Measurements from ENCODE around the gene CELSR3.

CELSR3 gene

GRCh38 chr3:48596157-48596556 is 66.5 kb downstream of the CELSR3 start:
- TF ChIP-seq, protein P1, sequence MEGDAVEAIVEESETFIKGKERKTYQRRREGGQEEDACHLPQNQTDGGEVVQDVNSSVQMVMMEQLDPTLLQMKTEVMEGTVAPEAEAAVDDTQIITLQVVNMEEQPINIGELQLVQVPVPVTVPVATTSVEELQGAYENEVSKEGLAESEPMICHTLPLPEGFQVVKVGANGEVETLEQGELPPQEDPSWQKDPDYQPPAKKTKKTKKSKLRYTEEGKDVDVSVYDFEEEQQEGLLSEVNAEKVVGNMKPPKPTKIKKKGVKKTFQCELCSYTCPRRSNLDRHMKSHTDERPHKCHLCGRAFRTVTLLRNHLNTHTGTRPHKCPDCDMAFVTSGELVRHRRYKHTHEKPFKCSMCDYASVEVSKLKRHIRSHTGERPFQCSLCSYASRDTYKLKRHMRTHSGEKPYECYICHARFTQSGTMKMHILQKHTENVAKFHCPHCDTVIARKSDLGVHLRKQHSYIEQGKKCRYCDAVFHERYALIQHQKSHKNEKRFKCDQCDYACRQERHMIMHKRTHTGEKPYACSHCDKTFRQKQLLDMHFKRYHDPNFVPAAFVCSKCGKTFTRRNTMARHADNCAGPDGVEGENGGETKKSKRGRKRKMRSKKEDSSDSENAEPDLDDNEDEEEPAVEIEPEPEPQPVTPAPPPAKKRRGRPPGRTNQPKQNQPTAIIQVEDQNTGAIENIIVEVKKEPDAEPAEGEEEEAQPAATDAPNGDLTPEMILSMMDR (conservative IDR thresholded peaks at IDR 0.05) = no peak
- H3K27ac ChIP-seq = no peak overlapping the region

GRCh38 chr3:48595526-48596121 is 67.1 kb downstream of the CELSR3 start:
- TF ChIP-seq, protein P1 (conservative IDR thresholded peaks at IDR 0.05) = no peak
- H3K27ac ChIP-seq = no peak overlapping the region

DNA sequence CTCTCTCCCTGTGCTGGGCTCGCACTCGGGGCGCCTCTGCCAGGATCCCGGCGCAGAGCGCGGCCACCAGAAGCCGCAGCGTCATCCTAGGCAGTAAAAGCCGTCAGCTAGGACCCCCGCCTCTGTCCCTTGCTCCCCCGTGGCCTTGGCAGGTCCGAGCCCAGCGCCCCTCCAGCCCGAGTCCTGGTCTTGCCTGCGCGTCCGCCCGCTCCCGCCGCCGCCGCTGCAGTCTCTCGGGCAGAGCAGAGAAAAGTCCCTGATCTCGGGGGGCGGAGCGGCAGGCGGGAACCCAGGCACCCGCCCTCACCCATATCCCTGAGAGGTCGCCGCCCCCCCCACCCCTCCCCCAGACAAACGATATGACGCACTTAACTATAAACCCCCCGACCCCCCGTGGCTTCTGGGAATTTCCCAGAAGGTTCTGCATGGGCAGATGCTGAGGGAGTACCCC is 67.6 kb downstream of the CELSR3 start, which contains the start of gene COL7A1:
Gene COL7A1 (minus strand): TSS at position 255 of the 451 bp plus-strand sequence. CDS start 170 bp downstream, at position 85.
- H3K27ac ChIP-seq = no peak within 1 kb of the TSS
- TF ChIP-seq, protein P1 (conservative IDR thresholded peaks at IDR 0.05) = no peak

DNA sequence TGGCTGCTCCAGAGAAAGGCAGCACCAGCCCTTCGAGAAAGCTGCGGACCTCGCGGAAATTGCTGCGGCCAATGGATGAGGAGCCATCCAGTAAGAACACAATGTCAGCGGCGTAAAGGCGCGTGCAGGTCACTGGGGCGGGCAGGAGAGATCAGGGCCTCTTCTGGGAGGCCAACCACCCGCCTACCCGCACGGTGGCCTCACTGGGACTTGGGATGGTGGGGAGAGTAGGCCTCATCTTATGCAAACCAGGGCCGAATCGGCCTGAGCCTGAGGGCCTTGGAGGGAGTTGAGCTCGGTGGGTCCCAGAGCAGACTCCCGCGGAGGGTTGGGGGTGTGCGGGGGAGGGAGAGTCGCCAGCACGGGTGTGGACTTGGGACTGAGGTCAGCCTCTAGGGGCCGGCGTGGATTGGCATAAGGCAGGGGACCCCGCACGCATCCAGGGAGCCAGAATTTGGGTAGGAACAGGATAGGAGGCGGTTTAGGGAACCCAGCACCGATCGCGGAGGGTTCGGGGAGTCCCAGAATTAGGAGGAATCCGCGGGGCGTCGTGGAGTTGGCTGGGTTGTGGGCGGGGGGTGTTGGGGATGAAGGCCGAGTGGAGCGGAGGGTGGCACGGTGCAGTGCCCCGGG is 68.2 kb downstream of the CELSR3 start:
- no peak overlapping the region for H3K27ac ChIP-seq
- TF ChIP-seq, protein P1 (conservative IDR thresholded peaks at IDR 0.05) = no peak

DNA sequence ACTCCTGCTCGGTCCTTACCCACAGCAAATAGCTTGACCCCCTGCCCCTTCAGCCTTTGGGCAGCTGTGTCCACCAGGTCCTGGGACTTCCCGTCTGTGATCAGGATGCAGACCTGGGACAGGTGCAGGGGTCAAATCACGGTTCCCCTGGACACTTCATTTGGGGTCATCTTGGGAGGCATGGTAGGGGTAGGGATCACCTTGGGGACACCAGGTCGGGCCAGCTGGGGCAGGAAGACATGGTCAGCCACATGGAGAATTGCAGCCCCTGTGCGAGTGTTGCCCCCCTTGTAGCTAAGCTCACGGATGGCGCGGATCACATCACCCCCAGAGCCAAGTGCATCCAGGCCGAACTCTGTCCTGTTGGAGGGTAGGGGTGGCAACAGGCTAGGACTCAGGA is 69.3 kb downstream of the CELSR3 start:
- TF ChIP-seq, protein P1 (conservative IDR thresholded peaks at IDR 0.05) = no peak
- H3K27ac ChIP-seq = no peak overlapping the region

DNA sequence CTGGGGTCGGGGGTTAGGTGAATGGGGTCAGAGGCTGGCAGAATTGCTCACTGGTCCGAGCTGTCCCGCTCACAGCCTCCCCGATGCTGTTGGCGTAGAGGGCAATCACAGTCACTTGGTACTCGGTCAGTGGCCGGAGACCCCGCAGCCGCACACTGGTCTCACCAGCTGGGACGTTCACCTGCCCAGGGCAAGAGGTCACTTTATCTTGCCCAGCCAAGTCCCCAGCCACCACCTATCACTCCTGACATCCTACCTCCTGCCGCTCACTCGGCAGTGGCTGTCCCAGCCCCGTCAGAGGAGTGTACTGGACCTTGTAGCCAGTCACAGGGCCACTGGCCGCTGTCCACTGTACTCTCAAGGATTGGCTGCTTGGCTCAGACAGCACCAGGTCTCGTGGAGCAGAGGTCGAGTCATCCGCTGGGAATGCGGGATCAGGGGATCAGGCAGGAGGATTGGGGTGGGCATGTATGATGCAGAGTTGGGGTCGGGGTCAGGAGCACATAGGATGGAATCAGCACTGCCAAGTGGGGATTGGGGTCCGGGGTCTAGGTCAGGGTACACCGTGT is 70.1 kb downstream of the CELSR3 start:
- TF ChIP-seq, protein P1 (conservative IDR thresholded peaks at IDR 0.05) = no peak
- H3K27ac ChIP-seq = no peak overlapping the region

DNA sequence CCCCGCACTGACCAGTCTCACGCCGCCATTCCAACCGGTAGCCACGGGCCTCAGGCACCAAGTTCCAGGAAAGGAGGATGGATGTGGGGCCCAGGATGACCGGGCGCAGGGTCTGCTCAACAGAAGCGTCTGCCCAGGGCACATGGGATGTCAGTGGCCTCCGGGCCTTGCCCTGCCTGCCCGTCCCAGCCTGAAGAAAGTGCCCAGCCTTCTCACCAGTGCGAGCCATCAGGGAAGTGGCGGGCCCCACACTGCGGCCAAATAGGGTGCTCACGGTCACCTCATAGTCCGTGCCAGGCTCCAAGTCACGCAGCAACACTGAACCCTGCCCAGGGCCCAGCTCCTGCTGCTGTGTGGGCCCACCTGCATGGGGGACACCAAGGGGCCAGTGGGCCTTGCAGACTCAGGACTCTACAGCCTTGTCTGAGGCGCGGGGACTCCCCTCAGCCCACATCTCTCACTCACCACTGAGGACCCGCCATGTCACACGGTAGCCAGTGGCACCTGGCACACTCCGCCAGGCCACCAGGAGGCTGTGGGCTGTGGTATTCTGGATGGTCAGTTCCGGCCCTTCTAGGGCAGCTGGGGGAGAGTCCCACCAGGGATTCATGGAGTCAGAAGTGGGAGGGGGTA is 70.7 kb downstream of the CELSR3 start:
- TF ChIP-seq, protein P1 (conservative IDR thresholded peaks at IDR 0.05) = no peak
- H3K27ac ChIP-seq = no peak overlapping the region
